Thyroid gland (tissue), 4 donors: Measurements from ENCODE around the gene PLA2G4A. TPM values are rescaled to one million over a fixed set of nuclear protein-coding genes. Genes with fewer than 3 reads are reported as not detected.

Experiments
- DNase-seq, 2 donors: peaks; one replicate each; pipeline ENCODE4 v3.0.0-alpha.2; 2019
- H3K27ac ChIP-seq, 3 donors: fragments of 200-600 bp; sonication (generic); 1 replicate in 2 of 3; 2 replicates in 1 of 3; pipeline ENCODE4 v1.5.1; 2016 to 2019; ENCODE audit warnings: mild to moderate bottlenecking in 1 of 3, moderate library complexity in 1 of 3
- H3K27me3 ChIP-seq: fragments of 200-600 bp; sonication (generic); one replicate; pipeline ENCODE4 v1.5.1; 2019
- H3K36me3 ChIP-seq, 2 donors: fragments of 200-600 bp; sonication (generic); one replicate each; pipeline ENCODE4 v1.5.1; 2016 to 2019
- H3K4me1 ChIP-seq, 2 donors: fragments of 200-600 bp; sonication (generic); one replicate each; pipeline ENCODE4 v1.5.1; 2017 to 2019
- H3K4me3 ChIP-seq, 3 donors: fragments of 200-600 bp; sonication (generic); replicated peaks in 1 of 3; 1 replicate in 2 of 3; 2 replicates in 1 of 3; pipeline ENCODE4 v1.5.1; 2016; ENCODE audit warnings: mild to moderate bottlenecking in 1 of 3
- H3K9me3 ChIP-seq: fragments of 200-600 bp; sonication (generic); one replicate; pipeline ENCODE4 v1.5.1; 2017
- CTCF ChIP-seq, 6 experiments: fragments of 200-600 bp in 3 of 6; fragments of 450-650 bp in 3 of 6; sonication (generic) in 3 of 6; IDR thresholded peaks; one replicate each; pipeline ENCODE4 v1.5.1; 2016 to 2019; ENCODE audit warnings: antibody characterized with exemption in 6 of 6, mild to moderate bottlenecking in 2 of 6, inconsistent platforms in 1 of 6, moderate library complexity in 1 of 6
- POLR2A ChIP-seq, 2 donors: fragments of 450-650 bp; IDR thresholded peaks; one replicate each; pipeline ENCODE4 v1.6.1; 2017; ENCODE audit warnings: antibody characterized with exemption in 2 of 2, mild to moderate bottlenecking in 2 of 2, moderate library complexity in 1 of 2
- WGBS, 2 donors: methylation state at CpG; one replicate each; pipeline ENCODE4 v1.1.5; 2017; 5-methylcytosine and 5-hydroxymethylcytosine counted together
- intact Hi-C: fragments of 100-400 bp; cut with DNase I; formaldehyde crosslinking; loops from one replicate; pipeline ENCODE4 v1.15.1; 2023
- total RNA-seq, 4 donors: library from RNA; depleted of rRNA; stranded (reverse); fragments of >200 nt; gene quantifications; one replicate each; pipeline ENCODE4 v1.2.3, GENCODE V29; 2016

Gene PLA2G4A
- total RNA-seq, 4 donors from 2014 or later, result 3.4 to 6.4 (median 5.2) TPM

- DNase-seq, result no peak
- no peak for TF ChIP-seq POLR2A (IDR thresholded peaks at IDR 0.05)
- TF ChIP-seq CTCF (IDR thresholded peaks at IDR 0.05), result no peak
- Histone ChIP-seq H3K4me1 (no peaks in the 10 kb centered on the region), H3K4me3 (no peak overlapping the region), H3K9me3 (no peaks in the 10 kb centered on the region), H3K36me3 (no peaks in the 10 kb centered on the region), H3K27me3 (no peaks in the 10 kb centered on the region), H3K27ac (no peak overlapping the region)
- intact Hi-C loops, result no loop called here
- 91 to 96% methylated on average over 1 of the region's 1 CpG for WGBS, 2 donors
Observed at GRCh38 chr1:186811892-186812291, 16.9 kb upstream of the PLA2G4A start.

- Histone ChIP-seq H3K4me3 (no peak overlapping the region), H3K27me3 (no peaks in the 10 kb centered on the region), H3K36me3 (no peaks in the 10 kb centered on the region), H3K4me1 (no peaks in the 10 kb centered on the region), H3K27ac (no peak overlapping the region), H3K9me3 (no peaks in the 10 kb centered on the region)
- WGBS, 2 donors, result 46% methylated on average over 4 of the region's 4 CpGs
- DNase-seq, result no peak
- TF ChIP-seq CTCF (IDR thresholded peaks at IDR 0.05), result no peak
- TF ChIP-seq POLR2A (IDR thresholded peaks at IDR 0.05), result no peak
- intact Hi-C loops, result no loop called here
Observed at GRCh38 chr1:186812570-186812969, 16.2 kb upstream of the PLA2G4A start.

GRCh38 chr1:186813420-186813819 is 15.3 kb upstream of the PLA2G4A start:
- DNase-seq, result no peak
- TF ChIP-seq CTCF (IDR thresholded peaks at IDR 0.05) (no peak), POLR2A (IDR thresholded peaks at IDR 0.05) (no peak)
- Histone ChIP-seq H3K4me3 (no peak overlapping the region), H3K4me1 (no peaks in the 10 kb centered on the region), H3K9me3 (no peaks in the 10 kb centered on the region), H3K27ac (no peak overlapping the region), H3K36me3 (no peaks in the 10 kb centered on the region), H3K27me3 (no peaks in the 10 kb centered on the region)
- intact Hi-C loops, result no loop called here
- WGBS, 2 donors, result 72% methylated on average over 2 of the region's 2 CpGs

GRCh38 chr1:186819126-186819525 is 9.6 kb upstream of the PLA2G4A start:
- Histone ChIP-seq H3K27me3 (no peaks in the 10 kb centered on the region), H3K4me3 (no peak overlapping the region), H3K9me3 (no peaks in the 10 kb centered on the region), H3K36me3 (no peaks in the 10 kb centered on the region), H3K4me1 (no peaks in the 10 kb centered on the region), H3K27ac (no peak overlapping the region)
- 78 to 84% methylated on average over 3 of the region's 3 CpGs for WGBS, 2 donors
- no peak for TF ChIP-seq CTCF (IDR thresholded peaks at IDR 0.05)
- no peak for TF ChIP-seq POLR2A (IDR thresholded peaks at IDR 0.05)
- DNase-seq, result no peak
- intact Hi-C loops, result no loop called here

- WGBS, 2 donors, result 82 to 85% methylated on average over 2 of the region's 2 CpGs
- intact Hi-C loops, result no loop called here
Observed at GRCh38 chr1:186819563-186819962, 9.2 kb upstream of the PLA2G4A start.

More at GRCh38 chr1:186819563-186819962, 9.2 kb upstream of the PLA2G4A start:
- Histone ChIP-seq H3K4me1 (no peaks in the 10 kb centered on the region), H3K9me3 (no peaks in the 10 kb centered on the region), H3K27me3 (no peaks in the 10 kb centered on the region), H3K4me3 (no peak overlapping the region), H3K27ac (no peak overlapping the region), H3K36me3 (no peaks in the 10 kb centered on the region)
- no peak for TF ChIP-seq CTCF (IDR thresholded peaks at IDR 0.05)
- TF ChIP-seq POLR2A (IDR thresholded peaks at IDR 0.05), result no peak
- no peak for DNase-seq
